OCI-LY7 (cell line): ENCODE results near the gene ARHGEF26.

ENCODE experiments used
- CTCF ChIP-seq: fragments of 200-600 bp; sonication (generic); conservative IDR thresholded peaks from 2 replicates; pipeline ENCODE4 v1.5.1; 2014; ENCODE audit warnings: mild to moderate bottlenecking, antibody characterized with exemption, low read length, moderate library complexity, mixed read lengths
- EZH2phosphoT487 ChIP-seq: fragments of 200-600 bp; sonication (generic); IDR thresholded peaks from 2 replicates; pipeline ENCODE4 v1.6.1; 2018; ENCODE audit warnings: low read depth, borderline replicate concordance, mild to moderate bottlenecking, mixed run types, antibody characterized with exemption, low read length, moderate library complexity, mixed read lengths

DNA sequence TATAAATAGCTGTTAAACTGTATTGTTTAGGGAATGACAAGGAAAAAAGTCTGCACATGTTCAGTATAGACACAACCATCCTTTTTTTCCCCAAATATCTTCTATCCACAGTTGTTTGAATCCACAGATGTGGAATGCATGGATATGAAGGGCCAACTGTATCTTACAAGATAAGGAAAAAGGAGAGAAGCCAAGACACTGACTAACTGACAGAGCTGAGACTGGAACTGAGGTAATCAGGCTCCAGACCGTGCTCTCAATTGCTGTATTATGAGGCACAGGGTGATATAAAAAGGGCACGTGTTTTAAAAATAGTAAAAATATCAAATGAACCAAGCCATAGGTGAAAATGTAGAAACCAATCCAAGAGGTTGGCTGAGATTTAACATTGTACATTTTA, 154.1 kb downstream of the ARHGEF26 start:
- TF ChIP-seq CTCF (no peak), EZH2phosphoT487 (no peak)
